HG03135 (cell line): ENCODE data around the gene RANBP1.
"Not testable (repeated sequence)": the region's sequence is repeated elsewhere in the genome, so short reads cannot be mapped to it uniquely, and the experiment has no call there.

Experiments used
- ATAC-seq: cut with Tn5 transposase; IDR thresholded peaks from one replicate; pipeline ENCODE4 v1.9.1; 2021; ENCODE audit warnings: mild to moderate bottlenecking, moderate library complexity; ENCODE audit not compliant: unreplicated experiment

Gene RANBP1

GRCh38 chr22:20115691-20116375 is at the start of gene RANBP1:
Gene RANBP1 (plus strand): TSS chr22:20116104. CDS start chr22:20116185, 81 bp downstream.
- no peak for ATAC-seq

GRCh38 chr22:20066617-20067383 is 49.1 kb upstream of the RANBP1 start:
- ATAC-seq = no peak

DNA sequence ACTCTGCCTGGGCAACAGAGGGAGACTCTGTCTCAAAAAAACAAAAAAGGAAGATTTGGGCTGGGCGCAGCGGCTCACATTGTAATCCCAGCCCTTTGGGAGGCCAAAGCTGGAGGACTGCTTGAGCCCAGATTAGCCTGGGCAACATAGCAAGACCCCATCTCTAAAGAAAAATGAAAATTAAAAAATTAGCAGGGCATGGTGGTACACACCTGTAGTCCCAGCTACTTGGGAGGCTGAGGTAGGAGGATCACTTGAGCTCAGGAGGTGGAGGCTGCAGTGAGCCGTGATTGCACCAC is 48.6 kb upstream of the RANBP1 start:
- not testable (repeated sequence) for ATAC-seq

- ATAC-seq = no peak
Observed at GRCh38 chr22:20068640-20069039, 47.3 kb upstream of the RANBP1 start.

GRCh38 chr22:20069331-20070042 is 46.4 kb upstream of the RANBP1 start:
- no peak for ATAC-seq

- ATAC-seq = no peak
Observed at GRCh38 chr22:20071524-20071972, 44.4 kb upstream of the RANBP1 start.

- ATAC-seq = no peak
Observed at GRCh38 chr22:20076627-20077172, 39.2 kb upstream of the RANBP1 start.

DNA sequence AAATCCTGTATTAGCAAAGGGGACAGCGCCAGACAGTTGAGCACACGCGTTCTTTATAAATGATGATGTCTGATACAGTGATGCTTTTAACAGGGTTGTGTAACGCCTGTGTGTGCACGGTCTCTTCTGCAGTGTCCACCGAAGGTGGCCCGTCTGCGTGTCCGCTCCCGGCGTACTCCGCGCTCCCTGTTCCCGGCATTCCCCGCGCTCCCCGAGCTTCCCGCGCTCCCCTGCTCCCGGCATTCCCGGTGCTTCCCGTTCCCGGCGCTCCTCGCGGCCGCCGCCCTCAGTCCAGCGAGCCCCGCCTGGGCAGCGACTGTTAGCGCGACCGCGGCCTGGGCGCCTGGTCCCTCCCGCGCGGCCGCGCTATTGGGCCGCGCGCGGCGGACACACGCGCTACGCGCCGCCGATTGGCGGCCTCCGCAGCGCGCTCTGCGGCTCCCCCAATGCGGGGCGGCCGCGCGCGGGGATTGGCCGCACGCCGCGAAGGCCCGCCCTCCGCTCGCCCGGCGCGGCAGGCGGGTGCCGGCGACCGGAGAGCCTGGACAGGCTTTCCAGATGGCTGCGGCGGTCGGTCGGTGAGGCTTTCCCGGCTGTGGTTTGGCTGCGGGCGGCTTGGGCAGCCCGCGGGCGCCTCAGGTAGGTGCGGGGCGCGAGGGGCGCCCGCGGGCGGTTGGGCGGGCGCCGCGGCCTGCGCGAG is 36.0 kb upstream of the RANBP1 start, which contains the start of gene DGCR8:
Gene DGCR8 (plus strand): TSS at position 497 of the 700 bp plus-strand sequence. CDS start 5,723 bp downstream, outside the sequence.
- peak; percentile 73 for ATAC-seq

- ATAC-seq = peak; percentile 61
Observed at GRCh38 chr22:20080445-20080775, 35.5 kb upstream of the RANBP1 start.

GRCh38 chr22:20080776-20081654 is 34.9 kb upstream of the RANBP1 start:
- ATAC-seq = peak; percentile 3

GRCh38 chr22:20083157-20083890 is 32.6 kb upstream of the RANBP1 start:
- no peak for ATAC-seq

GRCh38 chr22:20083891-20084546 is 31.9 kb upstream of the RANBP1 start:
- no peak for ATAC-seq

- ATAC-seq = no peak
Observed at GRCh38 chr22:20084547-20085413, 31.1 kb upstream of the RANBP1 start.

DNA sequence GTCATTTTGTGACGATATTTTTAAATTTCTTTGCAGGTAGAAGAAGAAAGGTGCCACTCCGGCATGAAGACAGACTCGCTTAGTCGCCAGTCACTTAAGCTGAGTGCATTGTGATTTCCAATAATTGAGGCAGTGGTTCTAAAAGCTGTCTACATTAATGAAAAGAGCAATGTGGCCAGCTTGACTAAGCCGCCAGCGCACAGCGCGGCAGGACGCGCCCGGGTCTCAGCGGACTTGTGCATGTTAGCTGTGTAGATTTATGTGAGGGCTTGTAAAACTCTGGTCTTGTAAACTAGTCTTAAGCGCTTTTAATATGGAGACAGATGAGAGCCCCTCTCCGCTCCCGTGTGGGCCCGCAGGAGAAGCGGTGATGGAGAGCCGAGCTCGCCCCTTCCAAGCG is 30.3 kb upstream of the RANBP1 start:
- ATAC-seq = no peak

- no peak for ATAC-seq
Observed at GRCh38 chr22:20086101-20086599, 29.8 kb upstream of the RANBP1 start.

DNA sequence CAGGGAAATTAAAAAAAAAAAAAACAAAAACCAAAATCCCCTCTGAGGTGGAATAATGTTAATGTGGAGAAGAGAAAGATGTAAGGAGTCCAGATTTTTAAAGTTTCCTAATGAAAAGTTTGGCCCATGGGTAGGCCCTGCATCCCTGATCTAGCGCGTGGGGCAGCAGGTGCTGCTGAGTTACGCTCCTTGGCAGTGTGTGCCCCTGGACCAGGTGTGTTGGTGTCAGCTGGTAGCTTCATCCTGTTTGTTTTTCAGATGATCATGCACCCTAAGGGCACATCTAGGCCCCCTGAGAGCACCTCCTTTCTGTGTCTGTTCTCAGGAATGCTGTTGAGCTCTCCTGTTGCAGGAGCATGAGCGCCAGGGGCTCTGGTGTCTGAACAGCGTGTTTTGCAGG is 29.1 kb upstream of the RANBP1 start:
- no peak for ATAC-seq
